CD14-positive monocyte (primary cell): ENCODE measurements around the gene PSEN2. TPM values are rescaled to one million over a fixed set of nuclear protein-coding genes. Genes with fewer than 3 reads are reported as not detected.
"Not testable (repeated sequence)": the region's sequence is repeated elsewhere in the genome, so short reads cannot be mapped to it uniquely, and the experiment has no call there.

Experiments
- DNase-seq, 3 donors: peaks; one replicate each; pipeline ENCODE4 v3.0.0-alpha.2; 2011 to 2022
- H2AFZ ChIP-seq: 2 replicates; pipeline ENCODE4 v1.6.0; 2012; ENCODE audit warnings: mild to moderate bottlenecking, low read depth, low read length, inconsistent platforms; ENCODE audit not compliant: insufficient read depth, poor library complexity, severe bottlenecking
- H3K27ac ChIP-seq, 2 donors: 1 replicate in 1 of 2; 2 replicates in 1 of 2; pipeline ENCODE4 v1.5.1; 2012 to 2013; ENCODE audit warnings: low read length in 2 of 2, control low read depth in 1 of 2, inconsistent platforms in 1 of 2, low read depth in 1 of 2, mild to moderate bottlenecking in 1 of 2
- H3K27me3 ChIP-seq, 2 donors: one replicate each; pipeline versions ENCODE4 v1.6.0 to v1.6.1; 2011 to 2013; ENCODE audit warnings: low read length in 2 of 2; ENCODE audit not compliant: control insufficient read depth in 2 of 2, insufficient read depth in 2 of 2
- H3K36me3 ChIP-seq, 2 donors: replicated peaks in 1 of 2; 1 replicate in 1 of 2; 2 replicates in 1 of 2; pipeline versions ENCODE4 v1.5.1 to v1.6.1; 2012 to 2013; ENCODE audit warnings: low read length in 2 of 2, control low read depth in 1 of 2, inconsistent platforms in 1 of 2, mild to moderate bottlenecking in 1 of 2; ENCODE audit not compliant: insufficient read depth in 2 of 2, control insufficient read depth in 1 of 2
- H3K4me1 ChIP-seq, 2 donors: 1 replicate in 1 of 2; 2 replicates in 1 of 2; pipeline versions ENCODE4 v1.5.1 to v1.6.1; 2012 to 2013; ENCODE audit warnings: low read length in 2 of 2, control low read depth in 1 of 2, inconsistent platforms in 1 of 2, mild to moderate bottlenecking in 1 of 2, moderate library complexity in 1 of 2; ENCODE audit not compliant: insufficient read depth in 2 of 2, control insufficient read depth in 1 of 2
- H3K4me2 ChIP-seq: replicated peaks from 2 replicates; pipeline ENCODE3; 2012; ENCODE audit warnings: low read length, moderate library complexity, mild to moderate bottlenecking; ENCODE audit not compliant: poor library complexity, severe bottlenecking; ENCODE audit errors: extremely low read depth
- H3K4me3 ChIP-seq, 3 experiments: fragments of 200-600 bp in 1 of 3; sonication (generic) in 1 of 3; replicated peaks in 1 of 3; 1 replicate in 2 of 3; 2 replicates in 1 of 3; pipeline ENCODE4 v1.5.1; 2011 to 2013; ENCODE audit warnings: low read length in 3 of 3, mild to moderate bottlenecking in 3 of 3, control low read depth in 2 of 3, low read depth in 2 of 3, inconsistent platforms in 1 of 3, moderate library complexity in 1 of 3
- H3K79me2 ChIP-seq: 2 replicates; pipeline ENCODE4 v1.6.0; 2012; ENCODE audit warnings: mild to moderate bottlenecking, control low read depth, inconsistent platforms, low read length, moderate library complexity; ENCODE audit not compliant: insufficient read depth
- H3K9ac ChIP-seq: 2 replicates; pipeline ENCODE4 v1.6.0; 2017; ENCODE audit warnings: low read length, mild to moderate bottlenecking; ENCODE audit not compliant: insufficient read depth, poor library complexity, severe bottlenecking
- H3K9me3 ChIP-seq, 2 donors: replicated peaks in 1 of 2; 1 replicate in 1 of 2; 2 replicates in 1 of 2; pipeline versions ENCODE4 v1.5.1 to v1.6.1; 2012 to 2013; ENCODE audit warnings: low read length in 2 of 2, control low read depth in 1 of 2; ENCODE audit not compliant: control insufficient read depth in 1 of 2, insufficient read depth in 1 of 2
- H4K20me1 ChIP-seq: 2 replicates; pipeline ENCODE4 v1.6.0; 2012; ENCODE audit warnings: mild to moderate bottlenecking, low read length, control low read depth, moderate library complexity; ENCODE audit not compliant: insufficient read depth
- H3K27ac Mint-ChIP-seq, 7 donors: one replicate each; pipeline ENCODE4 v1.8.0; 2020; ENCODE audit warnings: mild to moderate bottlenecking in 7 of 7, mixed read lengths in 7 of 7, moderate library complexity in 6 of 7, inconsistent platforms in 2 of 7
- H3K27me3 Mint-ChIP-seq, 3 donors: one replicate each; pipeline ENCODE4 v1.8.0; 2021 to 2022; ENCODE audit warnings: low read depth in 3 of 3, mild to moderate bottlenecking in 3 of 3, mixed read lengths in 3 of 3, moderate library complexity in 3 of 3, inconsistent platforms in 1 of 3
- H3K36me3 Mint-ChIP-seq, 2 donors: one replicate each; pipeline ENCODE4 v1.8.0; 2020; ENCODE audit warnings: mixed read lengths in 2 of 2, inconsistent platforms in 1 of 2, mild to moderate bottlenecking in 1 of 2
- H3K4me1 Mint-ChIP-seq: one replicate; pipeline ENCODE4 v1.8.0; 2020; ENCODE audit warnings: mild to moderate bottlenecking, mixed read lengths
- H3K4me3 Mint-ChIP-seq, 2 donors: one replicate each; pipeline ENCODE4 v1.8.0; 2020; ENCODE audit warnings: mild to moderate bottlenecking in 2 of 2, mixed read lengths in 2 of 2, moderate library complexity in 1 of 2
- H3K9me3 Mint-ChIP-seq, 7 donors: one replicate each; pipeline ENCODE4 v1.8.0; 2020 to 2022; ENCODE audit warnings: mixed read lengths in 7 of 7, mild to moderate bottlenecking in 6 of 7, moderate library complexity in 6 of 7, inconsistent platforms in 2 of 7
- WGBS: methylation state at CpG from one replicate; pipeline ENCODE4 v1.1.5; 2013; ENCODE audit warnings: missing lambda C conversion rate; ENCODE audit not compliant: insufficient coverage; 5-methylcytosine and 5-hydroxymethylcytosine counted together
- intact Hi-C, 2 donors: fragments of 100-400 bp; cut with micrococcal nuclease; formaldehyde crosslinking; loops; one replicate each; pipeline versions ENCODE4 v1.15.0 to v1.15.1; 2023
- polyA plus RNA-seq, 3 donors: library from polyadenylated mRNA; depleted of rRNA in 1 of 3; unstranded in 2 of 3; stranded (reverse) in 1 of 3; fragments of 300-500 nt in 2 of 3; fragments of >200 nt in 1 of 3; fragmentation: Illumina TruSeq in 2 of 3; gene quantifications; 1 replicate in 2 of 3; 2 replicates in 1 of 3; pipeline ENCODE4 v1.2.3, GENCODE V29; 2012 to 2021
- TF ChIP-seq, protein P1 (sequence below): fragments of 200-600 bp; IDR thresholded peaks from one replicate; pipeline ENCODE4 v1.8.0; 2022; ENCODE audit warnings: antibody characterized with exemption, mild to moderate bottlenecking

PSEN2 gene
- polyA plus RNA-seq, 3 donors, result 8.9 to 11.8 (median 11.4) TPM

GRCh38 chr1:226831953-226832352, 38.5 kb upstream of the PSEN2 start:
- Histone ChIP-seq H3K4me3 (no peak overlapping the region), H3K4me1 (peaks cover 10 to 13% of the 10 kb centered on the region in 2 donors), H4K20me1 (no peaks in the 10 kb centered on the region), H3K4me2 (no peak overlapping the region), H3K79me2 (no peaks in the 10 kb centered on the region), H3K27me3 (no peaks in the 10 kb centered on the region), H3K9ac (no peak overlapping the region), H3K9me3 (peaks cover 0 to 3% of the 10 kb centered on the region in 2 donors), H3K36me3 (no peaks in the 10 kb centered on the region), H3K27ac (no peak overlapping the region), H2AFZ (no peak overlapping the region)
- Mint-ChIP-seq H3K27me3 (peaks cover 1 to 3% (median 2%) of the 10 kb centered on the region in 3 donors), H3K4me1 (peaks cover 13% of the 10 kb centered on the region), H3K36me3 (no peaks in the 10 kb centered on the region), H3K9me3 (peaks cover 11 to 22% (median 15%) of the 10 kb centered on the region in 7 donors), H3K27ac (no peak overlapping the region), H3K4me3 (no peak overlapping the region)
- intact Hi-C loops, result no loop called here
- TF ChIP-seq, protein P1, sequence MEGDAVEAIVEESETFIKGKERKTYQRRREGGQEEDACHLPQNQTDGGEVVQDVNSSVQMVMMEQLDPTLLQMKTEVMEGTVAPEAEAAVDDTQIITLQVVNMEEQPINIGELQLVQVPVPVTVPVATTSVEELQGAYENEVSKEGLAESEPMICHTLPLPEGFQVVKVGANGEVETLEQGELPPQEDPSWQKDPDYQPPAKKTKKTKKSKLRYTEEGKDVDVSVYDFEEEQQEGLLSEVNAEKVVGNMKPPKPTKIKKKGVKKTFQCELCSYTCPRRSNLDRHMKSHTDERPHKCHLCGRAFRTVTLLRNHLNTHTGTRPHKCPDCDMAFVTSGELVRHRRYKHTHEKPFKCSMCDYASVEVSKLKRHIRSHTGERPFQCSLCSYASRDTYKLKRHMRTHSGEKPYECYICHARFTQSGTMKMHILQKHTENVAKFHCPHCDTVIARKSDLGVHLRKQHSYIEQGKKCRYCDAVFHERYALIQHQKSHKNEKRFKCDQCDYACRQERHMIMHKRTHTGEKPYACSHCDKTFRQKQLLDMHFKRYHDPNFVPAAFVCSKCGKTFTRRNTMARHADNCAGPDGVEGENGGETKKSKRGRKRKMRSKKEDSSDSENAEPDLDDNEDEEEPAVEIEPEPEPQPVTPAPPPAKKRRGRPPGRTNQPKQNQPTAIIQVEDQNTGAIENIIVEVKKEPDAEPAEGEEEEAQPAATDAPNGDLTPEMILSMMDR, result no peak
- 100% methylated on average over 1 of the region's 4 CpGs for WGBS
- DNase-seq, result no peak

- Mint-ChIP-seq H3K27ac (no peak overlapping the region), H3K9me3 (peaks cover 11 to 22% (median 15%) of the 10 kb centered on the region in 7 donors), H3K4me3 (no peak overlapping the region), H3K27me3 (peaks cover 1 to 3% (median 2%) of the 10 kb centered on the region in 3 donors), H3K4me1 (peaks cover 7% of the 10 kb centered on the region), H3K36me3 (no peaks in the 10 kb centered on the region)
- H3K79me2 ChIP-seq, result no peaks in the 10 kb centered on the region
- H2AFZ ChIP-seq, result no peak overlapping the region
- 80% methylated on average over 6 of the region's 9 CpGs for WGBS
- no peaks in the 10 kb centered on the region for H4K20me1 ChIP-seq
- H3K27ac ChIP-seq, result no peak overlapping the region
- H3K4me2 ChIP-seq, result no peak overlapping the region
- H3K9ac ChIP-seq, result no peak overlapping the region
- H3K4me1 ChIP-seq, result peaks cover 6 to 7% of the 10 kb centered on the region in 2 donors
- TF ChIP-seq, protein P1, result no peak
- peaks cover 0 to 3% of the 10 kb centered on the region in 2 donors for H3K9me3 ChIP-seq
- no peaks in the 10 kb centered on the region for H3K27me3 ChIP-seq
- DNase-seq, result no peak
- no peaks in the 10 kb centered on the region for H3K36me3 ChIP-seq
- H3K4me3 ChIP-seq, result no peak overlapping the region
- intact Hi-C loops, result no loop called here
Observed at GRCh38 chr1:226832613-226833012, 37.8 kb upstream of the PSEN2 start.

DNA sequence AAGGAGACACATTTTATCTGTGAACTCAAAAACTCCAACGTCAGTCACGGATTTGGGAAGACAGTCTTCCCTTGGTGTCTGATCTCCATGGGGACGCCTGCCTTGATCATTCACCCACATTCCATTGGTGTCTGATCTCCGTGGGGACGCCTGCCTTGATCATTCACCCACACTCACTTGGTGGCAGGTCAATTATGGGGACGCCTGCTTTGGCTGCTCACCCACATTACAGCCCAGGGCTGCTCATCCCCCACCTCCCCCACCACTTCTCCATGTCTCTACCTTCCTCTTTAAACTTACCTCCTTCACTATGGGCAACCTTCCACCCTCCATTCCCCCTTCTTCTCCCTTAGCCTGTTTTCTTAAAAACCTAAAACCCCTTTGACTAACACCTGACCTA, 36.2 kb upstream of the PSEN2 start:
- H3K27me3 ChIP-seq, H3K27ac Mint-ChIP-seq, H3K4me2 ChIP-seq, H3K79me2 ChIP-seq, H3K36me3 Mint-ChIP-seq, H3K27me3 Mint-ChIP-seq, H3K4me1 Mint-ChIP-seq, DNase-seq, H3K4me3 ChIP-seq, H3K36me3 ChIP-seq, intact Hi-C loops, H3K9me3 ChIP-seq, H3K4me1 ChIP-seq, H3K27ac ChIP-seq, H3K9ac ChIP-seq, H4K20me1 ChIP-seq, H3K4me3 Mint-ChIP-seq, H2AFZ ChIP-seq: not testable (repeated sequence)
- 90% methylated on average over 5 of the region's 6 CpGs for WGBS
- peaks cover 11 to 22% (median 15%) of the 10 kb centered on the region in 7 donors for H3K9me3 Mint-ChIP-seq
